NCI-H2081 (cell line): ENCODE measurements around the gene PRR35.
A peak's percentile ranks its signal among the peaks of the same experiment; 100 is the strongest.
"Not testable (repeated sequence)": the region's sequence is repeated elsewhere in the genome, so short reads cannot be mapped to it uniquely, and the experiment has no call there.

Experiments
- DNase-seq, 2 experiments: peaks; one replicate each; lab custom pipeline; 2025; lab: John Stamatoyannopoulos, UW

PRR35 gene

GRCh38 chr16:593807-594206 lies 33.6 kb downstream of the PRR35 start:
- DNase-seq = no peak

- no peak for DNase-seq
Measured at GRCh38 chr16:595094-595528, 34.9 kb downstream of the PRR35 start.

GRCh38 chr16:595942-596735 lies 35.9 kb downstream of the PRR35 start:
- DNase-seq = peak in 1 of 2 experiments; percentile 27

- DNase-seq = no peak
Measured at GRCh38 chr16:596736-597060, 36.5 kb downstream of the PRR35 start.

GRCh38 chr16:597655-598054 lies 37.5 kb downstream of the PRR35 start:
- not testable (repeated sequence) for DNase-seq

GRCh38 chr16:598823-599739 lies 38.9 kb downstream of the PRR35 start:
- DNase-seq = no peak

GRCh38 chr16:600781-601180 lies 40.6 kb downstream of the PRR35 start:
- no peak for DNase-seq

GRCh38 chr16:603933-604332 lies 43.7 kb downstream of the PRR35 start:
- DNase-seq = no peak

- no peak for DNase-seq
Measured at GRCh38 chr16:606656-607307, 46.6 kb downstream of the PRR35 start.

GRCh38 chr16:608019-608418 lies 47.8 kb downstream of the PRR35 start:
- DNase-seq = peak in 1 of 2 experiments; percentile 58

GRCh38 chr16:609316-609715 lies 49.1 kb downstream of the PRR35 start:
- DNase-seq = no peak

- DNase-seq = no peak
Measured at GRCh38 chr16:609984-610383, 49.8 kb downstream of the PRR35 start.

- DNase-seq = no peak
Measured at GRCh38 chr16:610513-611381, 50.6 kb downstream of the PRR35 start.

- no peak for DNase-seq
Measured at GRCh38 chr16:615122-615521, 54.9 kb downstream of the PRR35 start.
